ELR (cell line): ENCODE results near the gene LRIG1.
A peak's percentile ranks its signal among the peaks of the same experiment; 100 is the strongest.

ENCODE experiments used
- DNase-seq: peaks from one replicate; pipeline ENCODE4 v3.0.0-alpha.2; 2015; ENCODE audit warnings: low read depth

The LRIG1 gene

GRCh38 chr3:66500576-66501482 is at the start of gene LRIG1:
Gene LRIG1 (minus strand): TSS chr3:66501022. CDS start chr3:66500407, 615 bp downstream.
- DNase-seq: peak; percentile 97

DNA sequence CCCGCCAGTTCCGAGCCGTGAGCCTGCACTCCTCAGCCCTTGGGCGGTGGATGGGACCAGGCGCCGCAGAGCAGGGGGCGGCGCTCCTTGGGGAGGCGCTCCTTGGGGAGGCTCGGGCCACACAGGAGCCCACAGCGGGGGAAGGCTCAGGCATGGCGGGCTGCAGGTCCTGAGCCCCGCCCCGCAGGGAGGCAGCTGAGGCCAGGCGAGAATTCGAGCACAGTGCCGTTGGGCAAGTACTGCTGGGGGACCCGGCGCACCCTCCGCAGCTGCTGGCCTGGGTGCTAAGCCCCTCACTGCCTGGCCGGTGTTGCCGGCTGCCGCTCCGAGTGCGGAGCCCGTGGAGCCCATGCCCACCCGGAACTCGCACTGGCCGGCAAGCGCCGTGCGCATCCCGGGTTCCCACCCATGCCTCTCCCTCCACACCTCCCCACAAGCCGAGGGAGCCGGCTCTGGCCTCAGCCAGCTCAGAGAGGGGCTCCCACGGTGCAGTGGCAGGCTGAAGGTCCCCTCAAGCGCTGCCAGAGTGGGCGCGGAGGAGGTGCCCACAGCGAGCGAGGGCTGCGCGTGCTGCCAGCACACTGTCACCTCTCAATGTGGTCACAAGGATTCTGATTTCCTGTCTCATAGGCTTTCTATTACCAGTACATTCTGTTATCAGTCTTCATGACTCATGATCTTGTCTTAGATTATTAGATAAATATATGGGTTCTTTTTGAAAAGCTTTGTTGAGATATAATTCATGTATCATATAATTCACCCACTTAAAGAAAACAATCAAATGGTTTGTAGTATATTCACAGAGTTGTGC is 44.0 kb upstream of the LRIG1 start:
- DNase-seq: no peak

DNA sequence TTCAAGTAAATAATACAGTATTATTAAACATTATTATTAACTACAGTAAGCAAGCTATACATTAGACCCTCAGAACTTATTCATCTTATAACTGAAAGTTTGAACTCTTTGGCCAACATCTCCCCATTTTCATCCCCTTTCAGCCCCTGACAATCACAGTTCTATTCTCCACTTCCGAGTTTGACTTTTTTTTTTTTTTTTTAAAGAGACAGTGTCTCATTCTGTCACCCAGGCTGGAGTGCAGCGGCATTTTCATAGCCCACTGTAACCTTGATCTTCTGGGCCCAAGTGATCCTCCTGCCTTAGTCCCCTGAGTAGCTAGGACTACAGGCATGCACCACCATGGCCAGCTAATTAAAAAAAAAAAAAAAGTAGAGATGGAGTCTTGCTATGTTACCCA is 41.3 kb upstream of the LRIG1 start:
- DNase-seq: no peak

DNA sequence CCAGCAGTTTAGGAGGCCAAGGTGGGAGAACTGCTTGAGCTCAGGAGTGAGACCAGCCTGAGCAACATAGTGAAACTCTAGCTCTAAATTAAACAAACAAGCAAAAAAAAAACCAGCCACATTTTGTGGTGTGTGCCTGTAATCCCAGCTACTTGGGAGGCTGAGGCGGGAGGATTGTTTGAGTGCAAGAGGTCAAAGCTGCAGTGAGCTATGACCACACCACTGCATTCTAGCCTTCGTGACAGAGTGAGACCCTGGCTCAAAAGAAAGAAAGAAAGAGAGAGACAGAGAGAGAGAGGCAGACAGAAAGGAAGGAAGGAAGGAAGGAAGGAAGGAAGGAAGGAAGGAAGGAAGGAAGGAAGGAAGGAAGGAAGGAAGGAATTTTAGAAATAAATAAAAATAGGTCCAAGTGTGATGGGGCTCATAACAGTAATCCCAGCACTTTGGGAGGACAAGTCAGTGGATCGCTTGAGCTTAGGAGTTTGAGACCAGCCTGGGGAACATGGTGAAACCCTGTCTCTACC is 38.7 kb upstream of the LRIG1 start:
- no peak for DNase-seq

DNA sequence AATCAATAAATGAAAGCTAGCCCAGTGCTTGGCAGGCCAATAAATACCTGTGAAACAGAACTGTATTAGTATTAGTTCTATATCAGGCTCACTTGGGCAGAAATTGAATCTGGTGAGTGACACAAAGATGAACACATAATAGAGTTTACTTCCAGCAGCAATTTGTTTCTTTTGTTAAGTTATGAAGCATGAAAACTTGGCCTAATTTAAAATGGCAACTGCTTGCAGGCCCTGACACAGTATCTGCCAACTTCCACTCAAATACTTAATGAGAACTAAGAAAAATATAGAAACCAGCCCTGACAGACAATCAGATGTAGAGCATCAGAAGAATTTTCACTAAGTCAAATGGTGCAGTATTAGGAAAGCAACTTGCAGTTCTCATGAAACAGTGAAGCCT is 37.6 kb upstream of the LRIG1 start:
- DNase-seq: no peak

GRCh38 chr3:66537735-66538134 is 36.9 kb upstream of the LRIG1 start:
- no peak for DNase-seq

DNA sequence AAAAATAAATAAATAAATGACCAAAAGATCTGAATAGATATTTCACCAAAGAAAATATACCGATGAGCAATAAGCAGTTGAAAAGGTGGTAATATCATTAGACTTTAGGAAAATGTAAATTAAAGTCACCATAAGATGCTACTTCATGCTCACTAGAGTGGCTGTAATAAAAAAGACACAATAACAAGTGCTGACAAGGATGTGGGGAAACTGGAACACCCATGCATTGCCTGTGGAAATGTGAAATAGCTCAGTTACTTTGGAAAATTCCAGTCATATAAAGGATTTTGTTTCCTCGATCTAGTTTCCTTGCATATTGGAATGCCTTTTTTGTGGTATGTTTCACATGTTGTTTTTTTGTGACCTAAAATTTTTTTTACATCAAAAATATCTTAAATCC is 36.0 kb upstream of the LRIG1 start:
- no peak for DNase-seq

DNA sequence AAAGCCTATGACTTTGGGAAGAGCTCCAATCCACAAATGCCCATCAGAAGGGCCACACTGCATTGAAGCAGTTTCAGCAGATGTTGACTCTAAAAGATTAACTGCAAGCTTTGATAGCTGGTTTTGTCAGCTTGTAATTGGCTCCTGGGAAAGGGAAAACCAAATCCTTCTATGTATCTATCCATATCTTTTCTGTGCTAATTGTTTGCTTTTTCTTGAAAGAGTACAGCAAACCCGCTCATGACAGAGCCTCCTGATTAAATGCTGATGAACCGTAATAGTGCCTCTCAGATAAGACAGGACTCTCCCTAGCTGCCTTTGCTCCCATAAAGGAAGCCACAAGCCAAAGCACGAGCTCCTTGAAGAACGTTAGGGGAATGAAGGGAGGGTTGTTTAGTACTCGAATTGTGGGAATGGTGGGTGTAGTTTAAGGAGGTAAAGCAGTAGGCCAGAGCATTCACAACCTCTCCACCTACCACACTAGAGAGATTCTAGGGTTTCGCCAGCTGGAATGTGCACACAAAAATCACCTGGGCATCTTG is 33.6 kb upstream of the LRIG1 start:
- no peak for DNase-seq

DNA sequence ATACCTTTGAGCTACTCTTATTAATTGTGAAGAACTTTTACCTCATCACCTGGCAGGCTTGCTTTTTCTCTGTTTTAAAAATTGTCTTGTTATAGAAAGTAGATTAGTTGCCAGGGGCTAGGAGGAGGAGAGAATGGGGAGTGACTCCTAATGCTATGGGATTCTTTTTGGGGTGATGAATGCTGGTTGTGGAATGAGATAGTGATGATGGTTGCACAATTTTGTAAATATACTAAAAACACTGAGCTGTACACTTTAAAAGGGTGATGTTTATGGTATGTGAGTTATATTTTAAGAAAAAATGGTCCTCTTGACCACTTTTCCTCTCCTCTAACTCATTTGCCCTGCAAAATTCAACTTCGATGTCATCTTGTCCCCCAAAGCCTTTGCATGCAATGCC is 31.8 kb upstream of the LRIG1 start:
- DNase-seq: no peak

DNA sequence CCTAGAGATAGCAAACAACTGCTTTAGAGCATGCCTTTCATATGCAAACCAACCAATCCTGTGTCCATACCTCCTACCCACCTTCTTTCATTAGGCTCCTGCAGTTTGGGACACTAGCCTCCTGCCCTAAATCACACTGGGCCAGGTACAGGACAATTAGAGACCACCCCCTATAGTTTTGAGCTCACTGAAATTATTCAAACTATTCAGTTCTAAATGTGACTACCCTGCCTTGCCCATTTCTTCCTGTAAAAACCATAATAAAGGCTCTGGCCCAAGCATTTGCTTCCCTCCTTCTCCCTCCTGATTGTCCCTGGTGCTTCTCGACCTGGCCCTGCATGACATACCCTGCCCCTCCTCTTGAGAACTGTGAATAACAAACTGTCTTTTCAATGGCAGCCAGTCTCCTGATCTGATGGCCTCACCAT is 31.4 kb upstream of the LRIG1 start:
- no peak for DNase-seq

DNA sequence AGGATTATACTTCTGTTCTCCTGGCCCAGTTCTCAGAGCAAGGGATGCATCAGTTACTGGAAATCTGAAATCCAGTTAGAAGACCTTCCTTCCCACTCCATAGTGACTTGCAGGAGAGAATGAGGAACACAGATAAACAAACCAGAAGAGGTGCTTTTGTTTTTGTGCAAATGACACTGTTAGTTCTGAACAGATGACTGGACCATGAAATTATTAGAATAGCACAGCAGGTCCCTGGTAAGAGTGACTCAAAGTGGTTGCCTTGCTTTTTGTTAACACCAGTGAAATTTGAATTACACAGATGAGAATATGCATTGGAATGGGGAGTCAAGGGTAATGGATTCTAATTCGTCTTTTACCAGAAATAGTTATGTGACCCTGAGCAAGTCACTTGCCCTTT is 30.4 kb upstream of the LRIG1 start:
- no peak for DNase-seq

GRCh38 chr3:66527246-66527645 is 26.4 kb upstream of the LRIG1 start:
- DNase-seq: no peak

- DNase-seq: no peak
Observed at GRCh38 chr3:66525771-66526170, 24.9 kb upstream of the LRIG1 start.

- no peak for DNase-seq
Observed at GRCh38 chr3:66520724-66521123, 19.9 kb upstream of the LRIG1 start.

- no peak for DNase-seq
Observed at GRCh38 chr3:66518644-66519043, 17.8 kb upstream of the LRIG1 start.

GRCh38 chr3:66518126-66518525 is 17.3 kb upstream of the LRIG1 start:
- no peak for DNase-seq

- no peak for DNase-seq
Observed at GRCh38 chr3:66517241-66517640, 16.4 kb upstream of the LRIG1 start.

DNA sequence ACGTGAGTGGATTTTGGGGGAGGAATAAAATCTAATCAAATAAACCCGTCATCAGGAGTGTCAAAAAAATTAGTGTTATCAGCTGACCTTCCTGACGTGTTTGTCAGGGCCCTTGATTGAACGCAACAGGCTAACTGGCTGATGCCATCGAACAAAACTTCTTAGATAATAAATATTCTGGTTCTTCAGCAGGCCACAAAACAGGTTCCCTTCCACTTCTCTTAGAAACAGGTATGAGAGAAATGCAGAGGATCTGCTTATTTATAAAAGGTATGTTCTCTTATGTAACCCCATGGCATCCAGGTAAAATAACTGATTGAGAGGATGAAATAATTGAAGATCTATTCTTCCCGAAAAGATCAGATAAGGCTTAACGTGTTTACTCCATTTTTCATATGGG is 7.6 kb upstream of the LRIG1 start:
- DNase-seq: no peak

DNA sequence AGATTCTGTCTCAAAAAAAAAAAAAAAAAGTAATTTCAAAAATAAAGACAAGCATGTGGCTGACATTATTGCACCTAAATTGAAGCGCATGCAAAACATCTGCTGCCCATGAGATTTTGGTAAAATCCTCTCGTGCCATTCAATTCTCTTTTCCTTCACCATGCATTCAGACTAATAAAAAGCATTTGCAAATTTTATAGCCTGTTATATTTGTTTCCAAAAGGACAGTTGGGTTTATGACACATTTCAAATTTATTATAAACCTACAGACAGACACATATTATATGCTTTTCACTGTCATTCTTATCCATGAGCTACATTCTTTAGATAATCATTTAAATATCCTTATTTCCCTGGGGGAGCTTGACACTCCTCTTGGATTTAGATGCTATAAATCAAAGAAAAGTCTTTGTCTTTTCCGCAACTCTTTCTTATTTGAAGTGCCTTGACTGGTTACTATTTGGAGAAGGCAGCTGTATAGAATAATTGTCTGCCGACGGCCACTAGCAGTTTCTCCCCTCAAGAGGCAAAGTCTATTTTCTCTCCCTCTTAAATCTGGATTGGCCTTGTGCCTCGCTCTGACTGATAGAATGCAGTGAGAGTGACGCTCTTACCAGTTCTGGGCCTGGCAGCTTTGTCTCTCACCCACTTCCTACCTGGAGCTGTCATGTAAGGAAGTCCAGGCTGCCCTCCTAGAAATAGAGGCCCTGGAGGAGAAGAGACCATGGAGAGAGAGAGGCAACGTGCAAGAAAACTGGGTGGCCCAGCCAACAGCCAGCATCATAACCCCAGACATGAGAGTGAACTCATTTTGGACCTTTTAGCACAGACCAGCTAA is 6.8 kb upstream of the LRIG1 start:
- no peak for DNase-seq

- no peak for DNase-seq
Observed at GRCh38 chr3:66506154-66506553, 5.3 kb upstream of the LRIG1 start.

GRCh38 chr3:66504850-66505641 is 4.2 kb upstream of the LRIG1 start:
- no peak for DNase-seq
